Large intestine (tissue), 3 donors: ENCODE measurements around the gene ART5. TPM values are rescaled to one million over a fixed set of nuclear protein-coding genes. Genes with fewer than 3 reads are reported as not detected.
A peak's percentile ranks its signal among the peaks of the same experiment; 100 is the strongest.
"Not testable (repeated sequence)": the region's sequence is repeated elsewhere in the genome, so short reads cannot be mapped to it uniquely, and the experiment has no call there.

Experiments used
- DNase-seq, 2 donors: peaks; one replicate each; pipeline versions ENCODE4 v3.0.0 to v3.0.0-alpha.2; 2013
- H3K27ac ChIP-seq: one replicate; pipeline ENCODE4 v1.5.1; 2013; ENCODE audit warnings: low read length
- H3K27me3 ChIP-seq: 2 replicates; pipeline ENCODE4 v1.6.1; 2013; ENCODE audit warnings: low read length; ENCODE audit not compliant: control insufficient read depth, insufficient read depth
- H3K36me3 ChIP-seq: 2 replicates; pipeline ENCODE4 v1.6.1; 2013; ENCODE audit warnings: low read length; ENCODE audit not compliant: control insufficient read depth, insufficient read depth
- H3K4me1 ChIP-seq: one replicate; pipeline ENCODE4 v1.6.1; 2013; ENCODE audit warnings: low read length; ENCODE audit not compliant: control insufficient read depth, insufficient read depth
- H3K4me3 ChIP-seq: one replicate; pipeline ENCODE4 v1.5.1; 2013; ENCODE audit warnings: low read length
- H3K9me3 ChIP-seq: one replicate; pipeline ENCODE4 v1.6.1; 2013; ENCODE audit warnings: mild to moderate bottlenecking, low read depth, low read length, moderate library complexity; ENCODE audit not compliant: control insufficient read depth
- WGBS: methylation state at CpG from one replicate; pipeline ENCODE4 v1.1.5; 2013; ENCODE audit warnings: low lambda C conversion rate; ENCODE audit not compliant: insufficient coverage; 5-methylcytosine and 5-hydroxymethylcytosine counted together
- polyA plus RNA-seq: library from polyadenylated mRNA; unstranded; fragments of 120-200 nt; gene quantifications from one replicate; pipeline ENCODE4 v1.2.1, GENCODE V29; 2013

The ART5 gene
- polyA plus RNA-seq, 1 donor, result 0.25 TPM

DNA sequence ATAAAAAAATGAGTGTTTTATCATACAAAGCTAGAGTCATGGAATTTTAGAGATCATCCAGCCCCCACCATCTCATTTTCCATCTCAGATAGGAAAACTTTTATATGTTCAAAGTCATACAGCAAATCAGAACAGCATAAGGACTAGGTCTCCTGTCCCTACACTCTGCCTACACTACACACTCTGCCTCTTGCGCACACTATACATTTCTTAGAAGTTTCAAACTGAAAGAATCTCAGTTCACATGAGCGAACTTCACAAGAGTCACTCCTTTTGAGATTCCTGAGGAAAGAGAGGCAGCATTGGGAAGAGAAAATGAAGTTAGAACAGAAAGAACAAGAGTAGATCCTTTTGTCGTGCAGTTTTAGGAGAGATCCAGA is 36.5 kb downstream of the ART5 start:
- peak overlapping the region; percentile 64 for H3K27ac ChIP-seq
- H3K36me3 ChIP-seq, result no peaks in the 10 kb centered on the region
- no peaks in the 10 kb centered on the region for H3K27me3 ChIP-seq
- peaks cover 12% of the 10 kb centered on the region for H3K4me1 ChIP-seq
- H3K4me3 ChIP-seq, result no peak overlapping the region
- DNase-seq, result peak in 1 of 2 donors; percentile 19
- no peaks in the 10 kb centered on the region for H3K9me3 ChIP-seq
- 100% methylated on average over 1 of the region's 3 CpGs for WGBS

GRCh38 chr11:3604167-3604566 is 37.6 kb downstream of the ART5 start:
- Histone ChIP-seq H3K36me3 (no peaks in the 10 kb centered on the region), H3K27ac (peak overlapping the region; percentile 30), H3K4me3 (no peak overlapping the region), H3K27me3 (no peaks in the 10 kb centered on the region), H3K4me1 (peaks cover 12% of the 10 kb centered on the region), H3K9me3 (no peaks in the 10 kb centered on the region)
- no peak for DNase-seq
- no CpG with 5 or more reads among the region's 3 CpGs for WGBS

- H3K4me1 ChIP-seq, H3K27ac ChIP-seq, H3K9me3 ChIP-seq, DNase-seq, H3K27me3 ChIP-seq, H3K36me3 ChIP-seq, H3K4me3 ChIP-seq: not testable (repeated sequence)
- no CpG with 5 or more reads among the region's 10 CpGs for WGBS
Measured at GRCh38 chr11:3600201-3600600, 41.6 kb downstream of the ART5 start.

DNA sequence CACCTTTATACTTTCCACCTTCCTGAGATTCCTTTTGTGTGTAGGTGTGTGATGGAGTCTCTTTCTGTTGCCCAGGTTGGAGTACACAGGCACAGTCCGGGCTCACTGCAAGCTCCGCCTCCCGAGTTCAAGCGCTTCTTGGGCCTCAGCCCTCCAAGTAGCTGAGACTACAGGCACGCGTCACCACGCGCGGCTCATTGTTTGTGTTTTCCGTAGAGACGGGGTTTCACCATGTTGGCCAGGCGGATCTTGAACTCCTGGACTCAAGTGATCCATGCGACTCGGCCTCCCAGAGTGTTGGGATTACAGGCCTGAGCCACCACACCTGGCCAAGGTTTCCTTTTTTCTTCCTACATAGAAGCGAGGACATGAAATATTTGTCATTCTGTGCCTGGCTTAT is 44.0 kb downstream of the ART5 start:
- not testable (repeated sequence) for DNase-seq, H3K27me3 ChIP-seq, H3K4me3 ChIP-seq, H3K27ac ChIP-seq, H3K9me3 ChIP-seq, H3K36me3 ChIP-seq, H3K4me1 ChIP-seq
- WGBS, result no CpG with 5 or more reads among the region's 15 CpGs

DNA sequence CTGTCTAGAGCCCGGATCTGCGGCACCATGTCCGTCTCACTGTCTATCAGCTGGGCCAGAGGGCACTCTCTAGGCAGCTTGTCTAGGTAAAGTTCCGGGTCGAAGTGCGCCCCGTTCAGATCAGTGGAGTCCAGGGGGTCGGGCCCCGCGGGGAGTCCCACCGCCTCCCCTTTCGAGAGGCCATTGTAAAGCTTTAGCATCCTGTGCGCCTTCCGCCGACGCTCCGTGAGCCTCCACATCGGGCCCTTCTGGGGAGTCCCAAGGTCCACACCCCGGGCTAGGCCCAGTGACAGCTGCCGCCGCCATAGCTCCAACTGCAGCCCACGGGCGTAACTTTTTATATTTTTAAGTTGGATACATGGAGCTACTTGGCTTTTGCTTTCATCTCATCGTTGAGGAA is 50.5 kb downstream of the ART5 start:
- DNase-seq, H3K9me3 ChIP-seq, H3K4me3 ChIP-seq, H3K27me3 ChIP-seq, H3K4me1 ChIP-seq, H3K27ac ChIP-seq, H3K36me3 ChIP-seq: not testable (repeated sequence)
- no CpG with 5 or more reads among the region's 24 CpGs for WGBS

- H3K9me3 ChIP-seq, DNase-seq, H3K4me3 ChIP-seq, H3K27me3 ChIP-seq, H3K27ac ChIP-seq, H3K36me3 ChIP-seq, H3K4me1 ChIP-seq: not testable (repeated sequence)
- WGBS, result no CpG with 5 or more reads among the region's 2 CpGs
Measured at GRCh38 chr11:3590193-3590592, 51.6 kb downstream of the ART5 start.

- H3K4me3 ChIP-seq, H3K9me3 ChIP-seq, H3K27ac ChIP-seq, H3K36me3 ChIP-seq, H3K4me1 ChIP-seq, DNase-seq, H3K27me3 ChIP-seq: not testable (repeated sequence)
- no CpG with 5 or more reads among the region's 11 CpGs for WGBS
Measured at GRCh38 chr11:3588776-3589175, 53.0 kb downstream of the ART5 start.

Other genes starting within 250 kb of the ART5 start
- not detected for gene ART1, start 3.1 kb upstream of the ART5 start, polyA plus RNA-seq
- 2.4 TPM for gene CHRNA10, start 29.4 kb upstream of the ART5 start, polyA plus RNA-seq
- 54.8 TPM for gene NUP98, start 155.6 kb upstream of the ART5 start, polyA plus RNA-seq
- gene PGAP2, start 166.6 kb upstream of the ART5 start, polyA plus RNA-seq, result 144 TPM
- 48.9 TPM for gene RHOG, start 199.0 kb upstream of the ART5 start, polyA plus RNA-seq
- 24.9 TPM for gene STIM1, start 213.7 kb upstream of the ART5 start, polyA plus RNA-seq